Measurements from ENCODE around the gene RAB11FIP4. TPM values are rescaled to one million over a fixed set of nuclear protein-coding genes. Genes with fewer than 3 reads are reported as not detected.

Gene RAB11FIP4
- total RNA-seq, 2 experiments from 2014 or later = 16.7 to 18.7 TPM

DNA sequence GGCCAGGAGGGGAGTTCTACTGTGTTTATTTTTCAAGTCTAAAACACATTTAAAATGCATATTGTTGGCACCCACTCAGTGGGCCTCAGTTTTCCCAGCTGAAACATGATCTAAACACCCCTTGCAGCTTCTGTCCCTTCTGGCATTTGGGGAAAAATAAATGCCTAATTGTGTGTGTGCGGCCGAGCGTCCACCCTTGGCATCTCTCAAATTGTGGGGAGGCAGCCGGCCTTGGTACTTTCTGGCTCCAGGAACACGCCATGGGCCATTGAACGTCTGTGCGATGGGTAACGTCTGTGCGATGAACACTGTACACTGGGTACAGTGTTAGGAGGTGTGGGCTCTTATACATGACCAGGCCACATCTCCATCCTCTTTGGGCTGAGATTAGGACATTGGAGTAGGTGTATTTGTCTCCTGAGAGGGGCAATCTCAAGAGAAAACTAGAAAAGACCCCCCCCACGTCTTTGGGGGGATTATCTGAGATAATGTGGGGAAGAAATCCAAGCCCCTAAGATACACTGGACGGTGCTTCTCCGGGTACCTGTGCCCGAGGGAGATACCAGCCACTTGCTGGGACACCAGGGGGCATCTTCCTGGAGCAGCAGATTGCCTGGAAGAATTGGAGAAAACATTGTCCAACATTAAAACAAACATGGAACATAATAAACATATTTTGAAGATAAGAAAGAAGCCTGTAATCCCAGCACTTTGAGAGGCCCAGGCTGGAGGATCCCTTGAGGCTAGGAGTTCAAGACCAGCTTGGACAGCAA lies 54.9 kb downstream of the RAB11FIP4 start:
- H3K4me3 Mint-ChIP-seq = no peak overlapping the region
- peaks cover 3% of the 10 kb centered on the region for H3K4me1 Mint-ChIP-seq
- H3K27me3 Mint-ChIP-seq = no peaks in the 10 kb centered on the region
- no peaks in the 10 kb centered on the region for H3K36me3 Mint-ChIP-seq
- H3K9me3 Mint-ChIP-seq = no peaks in the 10 kb centered on the region
- H3K27ac Mint-ChIP-seq = no peak overlapping the region
- no peak for DNase-seq

DNA sequence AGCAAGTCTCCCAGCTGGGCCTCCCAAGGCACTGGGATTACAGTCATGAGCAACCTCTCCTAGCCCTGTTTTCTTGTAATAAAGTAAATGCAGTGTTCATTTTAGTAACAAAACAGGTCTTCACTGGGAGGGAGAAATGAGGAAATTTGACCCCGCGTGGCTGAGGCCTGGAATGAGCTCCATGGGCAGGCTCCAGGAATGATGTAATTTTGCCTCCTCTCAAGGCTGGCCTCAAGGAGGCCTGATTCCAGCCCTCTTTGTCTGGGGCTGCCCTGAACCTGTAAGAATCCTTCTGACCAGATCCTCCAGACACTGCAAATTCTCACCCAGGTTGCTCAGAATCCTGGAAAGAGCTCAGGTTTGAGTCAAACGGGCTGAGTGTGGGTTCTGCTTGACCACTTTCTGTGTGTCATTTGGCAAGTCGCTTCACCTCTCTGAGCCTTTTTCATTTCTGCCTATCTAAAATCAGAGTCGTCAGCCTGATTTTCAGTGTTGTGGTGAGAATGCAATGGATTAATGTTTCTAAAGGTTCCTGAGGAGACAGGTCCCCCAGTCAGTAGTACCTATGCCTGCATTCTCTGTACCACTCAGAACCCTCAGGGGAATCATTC lies 57.1 kb downstream of the RAB11FIP4 start:
- DNase-seq = no peak
- H3K36me3 Mint-ChIP-seq = no peaks in the 10 kb centered on the region
- H3K27me3 Mint-ChIP-seq = no peaks in the 10 kb centered on the region
- H3K4me3 Mint-ChIP-seq = no peak overlapping the region
- peaks cover 3% of the 10 kb centered on the region for H3K4me1 Mint-ChIP-seq
- H3K9me3 Mint-ChIP-seq = no peaks in the 10 kb centered on the region
- H3K27ac Mint-ChIP-seq = no peak overlapping the region

DNA sequence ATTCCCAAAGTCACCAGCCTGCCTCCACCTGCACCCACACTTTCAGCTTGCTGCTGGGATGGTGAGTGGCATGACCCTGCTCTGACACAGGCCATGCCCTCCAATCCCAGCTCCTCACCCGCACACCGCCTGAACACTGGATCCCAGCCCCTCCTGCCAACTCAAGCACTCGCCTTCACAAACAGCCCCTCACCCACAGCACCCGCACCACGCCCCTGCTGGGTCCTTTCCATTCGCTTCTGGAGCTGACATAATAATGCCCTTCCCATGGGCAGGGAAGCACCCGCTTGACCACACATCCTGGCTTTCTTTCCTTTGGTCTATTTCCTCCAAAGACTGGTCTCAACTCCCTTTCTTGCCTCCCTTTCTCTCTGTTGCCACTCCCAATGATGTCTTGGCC lies 57.6 kb downstream of the RAB11FIP4 start:
- no peaks in the 10 kb centered on the region for H3K27me3 Mint-ChIP-seq
- peaks cover under 1% of the 10 kb centered on the region for H3K4me1 Mint-ChIP-seq
- no peak overlapping the region for H3K4me3 Mint-ChIP-seq
- no peak for DNase-seq
- no peaks in the 10 kb centered on the region for H3K36me3 Mint-ChIP-seq
- H3K9me3 Mint-ChIP-seq = no peaks in the 10 kb centered on the region
- no peak overlapping the region for H3K27ac Mint-ChIP-seq

DNA sequence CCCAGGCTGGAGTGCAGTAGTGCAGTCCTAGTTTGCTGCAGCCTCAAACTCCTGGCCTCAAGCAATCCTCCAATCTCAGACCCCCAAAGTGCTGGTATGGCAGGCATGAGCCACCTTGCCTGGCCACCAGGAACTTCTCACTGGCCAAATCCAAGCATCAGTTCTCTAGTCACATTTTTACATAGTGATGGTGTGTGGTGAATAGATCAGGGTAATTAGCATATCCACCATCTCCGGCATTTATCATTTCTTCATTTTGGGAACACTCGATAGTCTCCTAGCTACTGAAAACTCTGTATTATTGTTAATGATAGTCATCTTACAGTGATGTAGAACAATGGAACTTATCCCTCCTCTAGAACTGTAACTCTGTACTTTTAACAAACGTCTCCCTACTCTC lies 58.3 kb downstream of the RAB11FIP4 start:
- Mint-ChIP-seq H3K4me1 (no peaks in the 10 kb centered on the region), H3K9me3 (no peaks in the 10 kb centered on the region), H3K27me3 (no peaks in the 10 kb centered on the region), H3K36me3 (no peaks in the 10 kb centered on the region), H3K27ac (no peak overlapping the region), H3K4me3 (no peak overlapping the region)
- no peak for DNase-seq

GRCh38 chr17:31452101-31452500 lies 60.6 kb downstream of the RAB11FIP4 start:
- Mint-ChIP-seq H3K9me3 (no peaks in the 10 kb centered on the region), H3K4me3 (no peak overlapping the region), H3K36me3 (no peaks in the 10 kb centered on the region), H3K27me3 (no peaks in the 10 kb centered on the region), H3K27ac (no peak overlapping the region), H3K4me1 (no peaks in the 10 kb centered on the region)
- DNase-seq = no peak

- no peaks in the 10 kb centered on the region for H3K4me1 Mint-ChIP-seq
- no peaks in the 10 kb centered on the region for H3K9me3 Mint-ChIP-seq
- no peak overlapping the region for H3K4me3 Mint-ChIP-seq
- no peaks in the 10 kb centered on the region for H3K36me3 Mint-ChIP-seq
- H3K27me3 Mint-ChIP-seq = no peaks in the 10 kb centered on the region
- no peak overlapping the region for H3K27ac Mint-ChIP-seq
- DNase-seq = no peak
These were observed 61.2 kb downstream of the RAB11FIP4 start for GRCh38 chr17:31452561-31453110.

GRCh38 chr17:31453896-31454295 lies 62.4 kb downstream of the RAB11FIP4 start:
- Mint-ChIP-seq H3K27me3 (no peaks in the 10 kb centered on the region), H3K4me1 (no peaks in the 10 kb centered on the region)

DNA sequence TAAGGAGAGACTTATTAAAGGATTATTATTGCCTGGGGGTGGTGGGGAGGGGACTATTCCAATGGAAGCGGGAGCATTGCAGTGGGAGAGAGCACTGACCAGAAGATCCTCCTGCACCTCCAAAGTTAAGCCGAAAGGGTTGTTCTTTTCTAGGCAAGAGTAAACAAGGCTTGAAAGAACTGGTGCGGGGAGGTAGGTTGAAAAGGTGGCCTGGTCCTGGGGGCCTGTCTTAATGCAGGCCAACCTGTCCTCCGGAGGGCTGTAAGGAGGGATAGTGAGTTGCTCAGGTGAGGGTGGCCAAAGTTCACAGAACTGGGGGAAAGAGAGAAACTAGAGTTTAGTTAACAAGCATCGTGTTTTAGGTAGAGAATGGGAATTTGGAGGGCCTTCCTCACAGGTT lies 65.3 kb downstream of the RAB11FIP4 start:
- H3K4me1 Mint-ChIP-seq = no peaks in the 10 kb centered on the region
- H3K27ac Mint-ChIP-seq = no peak overlapping the region
- H3K9me3 Mint-ChIP-seq = no peaks in the 10 kb centered on the region
- H3K4me3 Mint-ChIP-seq = no peak overlapping the region
- DNase-seq = no peak
- H3K36me3 Mint-ChIP-seq = no peaks in the 10 kb centered on the region
- H3K27me3 Mint-ChIP-seq = no peaks in the 10 kb centered on the region

More at GRCh38 chr17:31453896-31454295, 62.4 kb downstream of the RAB11FIP4 start:
- Mint-ChIP-seq H3K27ac (no peak overlapping the region), H3K9me3 (no peaks in the 10 kb centered on the region), H3K36me3 (no peaks in the 10 kb centered on the region), H3K4me3 (no peak overlapping the region)
- no peak for DNase-seq

DNA sequence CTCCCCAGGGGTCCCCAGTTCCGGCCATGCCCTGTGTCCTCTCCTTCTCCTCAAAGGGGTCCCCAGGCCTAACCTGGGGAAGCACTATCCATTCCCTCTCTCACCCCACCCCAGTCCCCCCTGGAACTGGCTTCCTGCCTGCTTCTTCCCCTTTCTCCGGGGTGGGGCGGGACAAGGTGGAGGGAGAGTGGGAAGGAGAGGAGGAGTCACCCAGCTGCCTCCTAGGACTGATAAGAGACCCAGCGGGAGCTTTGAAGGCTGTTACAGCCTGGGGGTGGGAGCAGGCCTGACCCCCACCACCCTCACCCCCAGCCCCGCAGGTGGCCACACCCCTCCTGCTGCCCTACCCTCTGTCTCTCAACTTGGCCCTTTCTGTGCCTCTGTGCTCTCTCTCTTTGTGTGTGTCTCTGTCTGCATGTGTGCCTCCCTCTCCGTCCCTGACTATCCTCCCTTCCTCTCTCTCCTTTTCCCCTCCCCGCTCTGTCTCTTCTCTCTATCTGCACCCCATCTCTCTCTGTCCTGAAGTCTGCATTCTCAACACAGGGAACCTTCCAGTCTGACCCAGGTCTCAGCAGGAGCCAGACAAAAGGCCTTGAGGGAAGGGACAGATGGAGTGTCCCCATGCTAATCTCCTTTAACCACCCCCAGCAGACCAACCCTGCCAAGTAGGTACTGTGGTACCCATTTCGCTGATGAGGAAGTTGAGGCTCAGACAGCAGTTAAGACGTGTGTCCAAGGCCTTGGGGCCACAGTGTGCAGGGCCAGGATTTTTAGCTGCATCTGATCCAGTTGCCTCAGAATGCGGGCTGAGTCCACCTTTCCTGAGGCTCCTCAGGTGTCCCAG lies 66.1 kb downstream of the RAB11FIP4 start:
- H3K27ac Mint-ChIP-seq = no peak overlapping the region
- no peaks in the 10 kb centered on the region for H3K36me3 Mint-ChIP-seq
- H3K27me3 Mint-ChIP-seq = no peaks in the 10 kb centered on the region
- H3K4me1 Mint-ChIP-seq = no peaks in the 10 kb centered on the region
- no peak for DNase-seq
- H3K4me3 Mint-ChIP-seq = no peak overlapping the region
- no peaks in the 10 kb centered on the region for H3K9me3 Mint-ChIP-seq

DNA sequence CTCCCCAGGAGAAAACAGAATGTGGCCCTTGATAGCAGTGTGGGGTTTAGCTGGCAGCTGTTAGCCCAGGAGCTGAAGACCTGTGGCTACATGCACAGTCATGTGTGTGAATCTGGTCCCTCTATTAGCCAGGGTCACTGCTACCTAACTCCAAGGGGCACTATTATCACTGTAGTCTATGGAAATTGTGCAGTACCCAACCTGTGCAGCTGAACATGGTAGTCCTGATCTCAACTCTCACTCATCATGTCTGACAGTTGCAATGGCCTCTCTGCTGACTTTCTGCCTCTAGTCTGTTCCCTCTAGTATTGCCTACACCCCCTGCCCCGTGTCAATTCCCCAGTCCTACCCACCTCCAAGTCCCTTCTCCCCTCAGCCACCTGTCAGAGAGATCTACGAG lies 67.4 kb downstream of the RAB11FIP4 start:
- H3K4me3 Mint-ChIP-seq = no peak overlapping the region
- no peak for DNase-seq
- no peaks in the 10 kb centered on the region for H3K4me1 Mint-ChIP-seq
- H3K9me3 Mint-ChIP-seq = no peaks in the 10 kb centered on the region
- H3K36me3 Mint-ChIP-seq = no peaks in the 10 kb centered on the region
- no peaks in the 10 kb centered on the region for H3K27me3 Mint-ChIP-seq
- no peak overlapping the region for H3K27ac Mint-ChIP-seq

- no peaks in the 10 kb centered on the region for H3K4me1 Mint-ChIP-seq
- H3K4me3 Mint-ChIP-seq = no peak overlapping the region
- no peak overlapping the region for H3K27ac Mint-ChIP-seq
- no peaks in the 10 kb centered on the region for H3K36me3 Mint-ChIP-seq
- no peak for DNase-seq
- no peaks in the 10 kb centered on the region for H3K9me3 Mint-ChIP-seq
- H3K27me3 Mint-ChIP-seq = no peaks in the 10 kb centered on the region
These were observed 68.2 kb downstream of the RAB11FIP4 start for GRCh38 chr17:31459716-31460115.

- no peaks in the 10 kb centered on the region for H3K4me1 Mint-ChIP-seq
- H3K27me3 Mint-ChIP-seq = no peaks in the 10 kb centered on the region
- H3K4me3 Mint-ChIP-seq = no peak overlapping the region
- no peaks in the 10 kb centered on the region for H3K36me3 Mint-ChIP-seq
- H3K9me3 Mint-ChIP-seq = no peaks in the 10 kb centered on the region
- DNase-seq = no peak
- no peak overlapping the region for H3K27ac Mint-ChIP-seq
These were observed 68.8 kb downstream of the RAB11FIP4 start for GRCh38 chr17:31460226-31460721.

DNA sequence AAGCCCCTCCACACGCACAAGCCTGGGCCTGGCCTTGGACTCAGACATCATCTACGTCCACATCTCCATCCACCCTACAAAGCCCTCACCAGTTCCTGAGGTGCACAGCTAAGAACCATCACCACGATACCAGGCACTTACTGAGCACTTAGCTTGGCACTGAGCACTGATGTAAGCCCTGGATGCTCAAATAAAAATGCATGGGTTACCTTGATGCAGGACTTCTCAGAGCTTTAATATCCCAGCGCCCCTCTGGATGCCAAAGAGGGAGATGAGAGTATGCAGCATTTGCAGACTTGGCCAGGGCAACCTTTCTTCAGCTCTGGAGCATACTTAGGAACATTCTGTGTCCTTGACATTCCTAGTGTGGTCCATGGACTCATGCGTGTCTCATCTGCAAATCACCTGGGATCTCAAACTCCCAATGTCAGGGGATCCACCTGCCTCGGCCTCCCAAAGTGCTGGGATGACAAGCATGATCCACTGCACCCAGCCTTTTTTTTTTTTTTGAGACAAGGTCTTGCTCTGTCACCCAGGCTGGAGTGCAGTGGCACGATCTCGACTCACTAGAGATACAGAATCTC lies 69.8 kb downstream of the RAB11FIP4 start:
- no peaks in the 10 kb centered on the region for H3K36me3 Mint-ChIP-seq
- no peaks in the 10 kb centered on the region for H3K27me3 Mint-ChIP-seq
- no peak for DNase-seq
- H3K4me3 Mint-ChIP-seq = no peak overlapping the region
- no peaks in the 10 kb centered on the region for H3K4me1 Mint-ChIP-seq
- no peaks in the 10 kb centered on the region for H3K9me3 Mint-ChIP-seq
- H3K27ac Mint-ChIP-seq = no peak overlapping the region

DNA sequence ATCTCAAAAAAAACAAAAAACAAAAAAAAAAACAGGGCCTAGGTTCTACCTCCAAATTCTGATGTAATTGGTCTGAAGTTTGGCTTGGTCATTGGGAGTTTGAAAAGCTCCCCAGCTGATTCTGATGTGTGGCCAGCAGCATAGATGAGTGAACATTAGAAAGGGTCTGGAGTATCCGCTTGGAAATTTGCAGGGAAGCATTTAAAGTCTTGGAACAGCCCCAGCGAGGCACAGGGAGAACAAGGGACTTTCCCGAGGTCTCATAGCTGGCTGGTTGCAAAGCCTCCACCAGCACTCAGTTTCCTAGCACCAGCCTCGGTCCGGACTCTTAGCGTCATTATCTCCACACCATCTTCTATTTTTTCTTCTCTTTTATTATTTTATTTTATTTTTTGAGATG lies 70.8 kb downstream of the RAB11FIP4 start:
- no peaks in the 10 kb centered on the region for H3K27me3 Mint-ChIP-seq
- no peaks in the 10 kb centered on the region for H3K36me3 Mint-ChIP-seq
- H3K4me1 Mint-ChIP-seq = no peaks in the 10 kb centered on the region
- no peak overlapping the region for H3K27ac Mint-ChIP-seq
- H3K4me3 Mint-ChIP-seq = no peak overlapping the region
- no peaks in the 10 kb centered on the region for H3K9me3 Mint-ChIP-seq
- no peak for DNase-seq

Data from activated naive CD8-positive, alpha-beta T cell treated with anti-CD3 and anti-CD28 coated beads for 36 hours (primary cell).